GM10248 (cell line): ENCODE measurements around the gene RNASE11.
"Not testable (repeated sequence)": the region's sequence is repeated elsewhere in the genome, so short reads cannot be mapped to it uniquely, and the experiment has no call there.

Source experiments
- CTCF ChIA-PET: fragments of 300-600 bp; sonication (Branson Sonifier 250); formaldehyde crosslinking; extraction: SDS; loops from one replicate; lab custom pipeline; 2021; ENCODE audit warnings: antibody characterized with exemption; lab: Yijun Ruan, JAX
- POLR2A ChIA-PET: fragments of 350-650 bp; sonication (Branson Sonifier 250); formaldehyde crosslinking; extraction: SDS; loops from one replicate; lab custom pipeline; 2020; ENCODE audit warnings: antibody characterized with exemption; lab: Yijun Ruan, JAX
- DNase-seq: peaks from one replicate; pipeline ENCODE4 v3.0.0; 2012; ENCODE audit errors: extremely low spot score
- TF ChIP-seq, protein P1 (sequence below): IDR thresholded peaks from 2 replicates; pipeline ENCODE4 v1.5.1; 2012; ENCODE audit warnings: mild to moderate bottlenecking, low read depth; ENCODE audit errors: extremely low read depth, missing control alignments, control extremely low read depth

The RNASE11 gene

DNA sequence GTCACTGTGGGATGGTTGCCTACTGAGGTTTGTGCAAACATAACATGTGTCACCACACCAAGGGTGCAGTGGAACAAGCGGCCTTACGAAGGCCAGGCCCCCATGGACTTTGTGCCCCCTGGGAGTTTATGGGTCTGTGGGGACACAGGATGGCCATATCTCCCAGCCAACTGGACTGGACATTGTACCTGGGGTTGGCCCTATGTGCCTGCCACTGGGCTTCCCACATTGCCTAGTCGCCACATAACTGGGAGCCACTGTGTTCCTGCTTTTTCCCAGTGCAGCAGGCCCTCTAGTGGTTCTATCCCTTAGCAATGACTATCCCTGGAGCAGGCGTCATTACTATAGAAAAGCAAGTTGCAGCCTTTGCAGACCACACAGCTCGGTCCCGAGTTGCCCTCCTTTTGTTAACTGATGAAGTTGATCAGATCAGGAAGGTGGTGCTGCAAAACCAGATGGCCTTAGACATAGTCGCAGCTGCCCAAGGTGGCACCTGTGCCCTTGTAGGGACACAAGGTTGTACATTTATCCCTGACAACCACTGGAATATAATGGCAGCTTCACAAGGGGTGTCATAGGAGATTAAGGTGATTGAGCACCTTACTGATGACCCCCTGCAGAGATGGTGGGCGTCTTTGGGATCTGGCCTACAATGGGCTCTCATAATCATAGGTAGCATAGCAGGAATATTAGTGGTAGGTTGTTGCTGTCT is 18.5 kb upstream of the RNASE11 start:
- DNase-seq: no peak

DNA sequence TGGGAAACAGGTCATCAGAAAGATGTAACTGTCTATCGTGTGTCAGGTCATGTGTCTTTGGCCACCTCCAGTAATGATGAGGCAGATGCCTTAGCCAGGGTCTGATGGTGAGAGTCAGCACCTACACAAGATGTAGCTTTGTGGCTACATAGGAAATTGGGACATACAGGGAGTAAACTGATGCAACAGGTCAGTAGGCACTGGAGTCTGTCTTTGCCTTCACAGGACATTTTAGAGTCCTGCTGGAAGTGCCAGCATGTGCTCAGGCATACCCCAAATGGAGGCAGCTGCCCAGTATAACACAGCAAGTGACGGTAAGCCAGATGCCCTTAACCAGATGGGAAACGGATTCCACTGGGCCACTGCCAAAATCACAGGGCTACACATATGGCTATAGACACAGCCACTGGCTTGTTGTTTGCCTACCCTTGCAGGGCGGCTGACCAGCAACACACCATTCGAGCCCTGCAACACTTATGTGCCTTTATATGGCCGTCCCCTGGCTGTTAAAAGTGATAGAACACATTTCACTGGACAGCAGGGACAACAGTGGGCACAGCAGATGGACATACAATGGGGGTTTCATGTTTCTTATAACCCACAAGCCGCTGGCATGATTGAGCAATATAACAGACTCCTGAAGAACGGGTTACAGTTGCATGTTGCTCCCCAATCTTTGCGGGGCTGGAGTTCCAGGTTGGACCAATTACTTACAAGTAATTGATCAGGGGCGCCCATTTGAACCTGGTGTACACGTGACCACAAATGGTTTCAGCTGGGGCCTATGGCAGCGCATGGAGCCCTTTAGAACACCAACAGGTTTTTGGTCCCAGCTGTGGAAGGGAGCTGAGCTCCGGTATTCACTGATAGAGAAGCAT is 16.3 kb upstream of the RNASE11 start:
- ChIA-PET POLR2A (no interaction called here), CTCF (interaction anchor here (0.9 to 8.1 kb wide), 6 partner anchors 56 to 367 kb away, joined by 3 to 101 read pairs (median 4); no protein-coding TSS in a partner anchor)
- TF ChIP-seq, protein P1, sequence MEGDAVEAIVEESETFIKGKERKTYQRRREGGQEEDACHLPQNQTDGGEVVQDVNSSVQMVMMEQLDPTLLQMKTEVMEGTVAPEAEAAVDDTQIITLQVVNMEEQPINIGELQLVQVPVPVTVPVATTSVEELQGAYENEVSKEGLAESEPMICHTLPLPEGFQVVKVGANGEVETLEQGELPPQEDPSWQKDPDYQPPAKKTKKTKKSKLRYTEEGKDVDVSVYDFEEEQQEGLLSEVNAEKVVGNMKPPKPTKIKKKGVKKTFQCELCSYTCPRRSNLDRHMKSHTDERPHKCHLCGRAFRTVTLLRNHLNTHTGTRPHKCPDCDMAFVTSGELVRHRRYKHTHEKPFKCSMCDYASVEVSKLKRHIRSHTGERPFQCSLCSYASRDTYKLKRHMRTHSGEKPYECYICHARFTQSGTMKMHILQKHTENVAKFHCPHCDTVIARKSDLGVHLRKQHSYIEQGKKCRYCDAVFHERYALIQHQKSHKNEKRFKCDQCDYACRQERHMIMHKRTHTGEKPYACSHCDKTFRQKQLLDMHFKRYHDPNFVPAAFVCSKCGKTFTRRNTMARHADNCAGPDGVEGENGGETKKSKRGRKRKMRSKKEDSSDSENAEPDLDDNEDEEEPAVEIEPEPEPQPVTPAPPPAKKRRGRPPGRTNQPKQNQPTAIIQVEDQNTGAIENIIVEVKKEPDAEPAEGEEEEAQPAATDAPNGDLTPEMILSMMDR: no peak
- DNase-seq: no peak

More for the DNA sequence above, 18.5 kb upstream of the RNASE11 start:
- ChIA-PET CTCF (interaction anchor here (1.3 to 8.1 kb wide), 7 partner anchors 9 to 279 kb away, joined by 3 to 101 read pairs (median 7); partner anchors contain the start of gene RNASE4), POLR2A (no interaction called here)
- TF ChIP-seq, protein P1: peak; percentile 44

DNA sequence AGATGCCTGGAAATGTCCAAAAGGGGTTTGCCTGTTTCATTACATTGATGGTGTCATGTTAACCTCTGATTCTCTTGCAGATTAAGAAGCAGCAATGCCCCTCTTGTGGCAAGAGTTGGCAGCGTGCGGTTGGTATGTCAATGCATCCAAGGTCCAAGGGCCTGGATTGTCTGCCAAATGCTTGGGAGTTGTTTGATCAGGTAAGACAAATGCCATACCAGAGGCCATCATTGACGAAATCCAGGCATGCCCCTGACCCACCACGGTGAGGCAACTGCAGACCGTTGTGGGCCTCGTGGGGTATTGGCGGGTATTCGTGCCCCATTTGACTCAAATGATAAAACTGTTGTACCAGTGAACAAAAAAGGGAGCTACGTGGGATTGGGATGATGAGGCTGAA is 14.8 kb upstream of the RNASE11 start:
- DNase-seq: no peak
- CTCF ChIA-PET: interaction anchor here (1.0 to 1.1 kb wide), 3 partner anchors 17 to 276 kb away, joined by 3 to 4 read pairs (median 3); no protein-coding TSS in a partner anchor
- POLR2A ChIA-PET: no interaction called here
- TF ChIP-seq, protein P1: no peak

DNA sequence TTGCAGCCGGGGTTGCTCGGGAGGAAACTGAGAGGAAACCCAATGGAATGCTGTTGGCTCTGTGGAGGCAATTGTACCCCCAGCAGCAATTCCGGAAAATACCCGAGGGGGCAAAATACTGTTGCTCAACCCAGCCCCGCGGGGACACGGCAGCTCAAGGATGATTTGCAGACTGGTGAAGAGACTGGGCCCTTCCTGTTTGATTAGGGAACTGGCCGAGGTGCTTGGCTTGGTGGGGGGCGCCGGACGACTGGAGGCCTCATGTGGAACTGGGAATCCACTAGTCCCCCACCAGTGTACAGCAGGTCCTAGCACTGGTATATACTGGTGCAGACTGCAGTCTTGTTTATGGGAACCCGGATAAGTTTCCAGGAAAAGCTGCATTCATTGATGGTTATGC is 13.7 kb upstream of the RNASE11 start:
- DNase-seq: no peak
- POLR2A ChIA-PET: no interaction called here
- TF ChIP-seq, protein P1: no peak
- CTCF ChIA-PET: interaction anchor here (1.6 kb wide), 1 partner anchor 50 kb away, joined by 3 read pairs; no protein-coding TSS in a partner anchor

DNA sequence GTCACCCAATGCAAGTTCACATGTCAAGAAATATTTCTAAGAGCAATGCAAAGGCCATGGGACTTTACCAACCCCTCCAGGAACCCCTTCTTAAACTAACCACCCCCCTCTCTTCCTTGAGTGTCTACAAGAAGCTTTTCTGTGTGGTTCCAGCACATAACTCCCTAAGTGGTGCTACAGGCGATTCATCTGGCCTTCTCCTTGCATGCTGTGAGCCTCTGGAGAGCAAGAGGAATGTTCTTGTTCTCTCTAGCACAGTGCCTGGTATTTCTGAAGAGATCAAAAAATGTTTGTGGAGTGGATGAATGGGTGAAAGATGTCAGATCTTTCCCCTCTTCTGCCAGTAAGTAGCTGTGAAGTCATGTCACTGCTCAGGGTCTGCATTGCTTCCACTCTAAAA is 9.3 kb upstream of the RNASE11 start:
- ChIA-PET POLR2A (no interaction called here), CTCF (interaction anchor here (1.1 to 1.6 kb wide), 3 partner anchors 9 to 11 kb away, joined by 3 to 7 read pairs (median 6); partner anchors contain the start of gene RNASE11)
- TF ChIP-seq, protein P1: no peak
- DNase-seq: no peak

DNA sequence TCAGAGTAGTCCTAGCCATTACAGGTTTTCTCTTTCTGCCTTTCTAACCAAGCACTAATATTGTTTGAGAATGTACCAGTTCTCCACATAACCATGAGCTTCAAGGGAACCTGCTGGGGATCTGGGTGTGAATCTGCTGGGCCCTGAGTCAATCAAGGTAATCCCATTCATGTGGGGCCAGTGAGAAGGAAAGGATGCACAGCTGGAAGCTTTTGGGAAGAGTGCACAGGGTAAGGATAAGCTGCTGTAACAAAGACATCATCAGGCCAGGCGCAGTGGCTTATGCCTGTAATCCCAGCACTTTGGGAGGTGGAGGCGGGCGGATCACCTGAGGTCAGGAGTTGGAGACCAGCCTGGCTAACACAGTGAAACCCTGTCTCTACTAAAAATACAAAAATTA is 7.9 kb upstream of the RNASE11 start:
- DNase-seq, CTCF ChIA-PET, POLR2A ChIA-PET: not testable (repeated sequence)

DNA sequence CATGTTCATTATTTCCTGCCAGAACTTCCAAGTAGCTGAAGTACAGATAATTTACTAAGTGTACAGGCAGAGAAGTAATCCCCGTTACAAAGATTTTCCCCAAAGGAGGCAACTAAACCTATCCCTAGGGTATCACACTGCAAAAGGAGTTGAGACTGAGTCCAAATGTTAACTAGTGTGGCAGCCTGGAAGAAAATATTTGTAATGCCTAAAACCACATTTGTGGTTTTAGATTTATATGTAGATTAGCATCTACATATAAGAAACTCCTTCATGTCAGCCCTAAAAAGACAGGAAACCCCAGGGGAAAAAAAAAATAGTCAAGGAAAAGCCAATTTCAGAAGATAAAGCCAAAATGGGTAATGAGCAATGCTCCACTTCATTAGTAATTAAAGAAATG is 4.8 kb upstream of the RNASE11 start:
- DNase-seq: no peak
- ChIA-PET CTCF (no interaction called here), POLR2A (no interaction called here)
- TF ChIP-seq, protein P1: no peak
